Nucleus accumbens (tissue), 56 donors: ENCODE data around the gene APOBEC3H.

Experiments
- DNase-seq, 56 donors: peaks; one replicate each; lab custom pipeline; 2025; lab: John Stamatoyannopoulos, UW

The APOBEC3H gene

GRCh38 chr22:39151329-39151975 is 54.4 kb downstream of the APOBEC3H start:
- no peak for DNase-seq

- no peak for DNase-seq
These were observed 55.0 kb downstream of the APOBEC3H start for GRCh38 chr22:39152024-39152510.

GRCh38 chr22:39152511-39153219 is 55.6 kb downstream of the APOBEC3H start, which contains the start of gene CBX7:
TSS of gene CBX7 (minus strand) at chr22:39152680. CDS start at chr22:39152444, 236 bp downstream.
- peak; percentile 35 to 99 (median 90) for DNase-seq

- peak in 2 of 56 donors; percentile 23 to 29 for DNase-seq
These were observed 56.2 kb downstream of the APOBEC3H start for GRCh38 chr22:39153220-39153717.
